Stimulated activated naive CD8-positive, alpha-beta T cell treated with anti-CD3 and anti-CD28 coated beads, Interleukin-15, Interleukin-2, amounts not matched to agents 100 ng/mL and 50 ng/mL, for 24 hours (primary cell): ENCODE data around the gene KATNA1.

Experiments
- H3K27ac Mint-ChIP-seq: one replicate; pipeline ENCODE4 v1.8.0; 2021; ENCODE audit warnings: mild to moderate bottlenecking, mixed read lengths
- H3K27me3 Mint-ChIP-seq: one replicate; pipeline ENCODE4 v1.8.0; 2021; ENCODE audit warnings: mixed read lengths
- H3K36me3 Mint-ChIP-seq: one replicate; pipeline ENCODE4 v1.8.0; 2021; ENCODE audit warnings: low read depth, mixed read lengths
- H3K4me1 Mint-ChIP-seq: one replicate; pipeline ENCODE4 v1.8.0; 2021; ENCODE audit warnings: low read depth, mixed read lengths
- H3K4me3 Mint-ChIP-seq: one replicate; pipeline ENCODE4 v1.8.0; 2021; ENCODE audit warnings: mild to moderate bottlenecking, mixed read lengths
- H3K9me3 Mint-ChIP-seq: one replicate; pipeline ENCODE4 v1.8.0; 2021; ENCODE audit warnings: mixed read lengths

The KATNA1 gene

GRCh38 chr6:149567194-149567586, 81.3 kb downstream of the KATNA1 start:
- H3K27me3 Mint-ChIP-seq, result no peaks in the 10 kb centered on the region
- peak overlapping the region; percentile 89 for H3K4me3 Mint-ChIP-seq
- H3K27ac Mint-ChIP-seq, result peak overlapping the region; percentile 21
- H3K4me1 Mint-ChIP-seq, result peaks cover 32% of the 10 kb centered on the region
- no peaks in the 10 kb centered on the region for H3K9me3 Mint-ChIP-seq
- no peaks in the 10 kb centered on the region for H3K36me3 Mint-ChIP-seq

GRCh38 chr6:149566410-149567193, 81.9 kb downstream of the KATNA1 start:
- Mint-ChIP-seq H3K27me3 (no peaks in the 10 kb centered on the region), H3K36me3 (no peaks in the 10 kb centered on the region), H3K4me3 (peak overlapping the region; percentile 89), H3K27ac (peak overlapping the region; percentile 82), H3K9me3 (no peaks in the 10 kb centered on the region), H3K4me1 (peaks cover 32% of the 10 kb centered on the region)

- no peaks in the 10 kb centered on the region for H3K36me3 Mint-ChIP-seq
- no peaks in the 10 kb centered on the region for H3K27me3 Mint-ChIP-seq
- peak within 1 kb of the TSS; percentile 89 for H3K4me3 Mint-ChIP-seq
- no peaks in the 10 kb centered on the region for H3K9me3 Mint-ChIP-seq
- H3K27ac Mint-ChIP-seq, result peak within 1 kb of the TSS; percentile 90
- peaks cover 32% of the 10 kb centered on the region for H3K4me1 Mint-ChIP-seq
Observed at GRCh38 chr6:149565527-149566409, 82.7 kb downstream of the KATNA1 start, which contains the start of gene GINM1. GINM1 (plus strand) TSS chr6:149566375; CDS start chr6:149566415, 40 bp downstream.

GRCh38 chr6:149563928-149564325, 84.6 kb downstream of the KATNA1 start:
- no peaks in the 10 kb centered on the region for H3K27me3 Mint-ChIP-seq
- peaks cover 32% of the 10 kb centered on the region for H3K4me1 Mint-ChIP-seq
- no peak overlapping the region for H3K4me3 Mint-ChIP-seq
- H3K36me3 Mint-ChIP-seq, result no peaks in the 10 kb centered on the region
- H3K9me3 Mint-ChIP-seq, result no peaks in the 10 kb centered on the region
- H3K27ac Mint-ChIP-seq, result no peak overlapping the region

GRCh38 chr6:149563203-149563927, 85.1 kb downstream of the KATNA1 start:
- H3K36me3 Mint-ChIP-seq, result no peaks in the 10 kb centered on the region
- no peaks in the 10 kb centered on the region for H3K27me3 Mint-ChIP-seq
- H3K9me3 Mint-ChIP-seq, result no peaks in the 10 kb centered on the region
- no peak overlapping the region for H3K4me3 Mint-ChIP-seq
- peaks cover 29% of the 10 kb centered on the region for H3K4me1 Mint-ChIP-seq
- H3K27ac Mint-ChIP-seq, result peak overlapping the region; percentile 9

GRCh38 chr6:149560736-149561135, 87.8 kb downstream of the KATNA1 start:
- no peaks in the 10 kb centered on the region for H3K9me3 Mint-ChIP-seq
- no peak overlapping the region for H3K4me3 Mint-ChIP-seq
- H3K27me3 Mint-ChIP-seq, result peaks cover 7% of the 10 kb centered on the region
- no peaks in the 10 kb centered on the region for H3K36me3 Mint-ChIP-seq
- peaks cover 12% of the 10 kb centered on the region for H3K4me1 Mint-ChIP-seq
- H3K27ac Mint-ChIP-seq, result no peak overlapping the region

- H3K4me1 Mint-ChIP-seq, result peaks cover 8% of the 10 kb centered on the region
- peaks cover 15% of the 10 kb centered on the region for H3K27me3 Mint-ChIP-seq
- H3K4me3 Mint-ChIP-seq, result no peak overlapping the region
- no peak overlapping the region for H3K27ac Mint-ChIP-seq
- no peaks in the 10 kb centered on the region for H3K9me3 Mint-ChIP-seq
- no peaks in the 10 kb centered on the region for H3K36me3 Mint-ChIP-seq
Observed at GRCh38 chr6:149559389-149559788, 89.1 kb downstream of the KATNA1 start.

- Mint-ChIP-seq H3K27ac (no peak overlapping the region), H3K4me3 (no peak overlapping the region), H3K36me3 (no peaks in the 10 kb centered on the region), H3K4me1 (no peaks in the 10 kb centered on the region), H3K27me3 (peaks cover 21% of the 10 kb centered on the region), H3K9me3 (no peaks in the 10 kb centered on the region)
Observed at GRCh38 chr6:149558029-149558428, 90.5 kb downstream of the KATNA1 start.

GRCh38 chr6:149551920-149552319, 96.6 kb downstream of the KATNA1 start:
- peaks cover 17% of the 10 kb centered on the region for H3K27me3 Mint-ChIP-seq
- no peaks in the 10 kb centered on the region for H3K36me3 Mint-ChIP-seq
- no peaks in the 10 kb centered on the region for H3K9me3 Mint-ChIP-seq
- peaks cover 6% of the 10 kb centered on the region for H3K4me1 Mint-ChIP-seq
- no peak overlapping the region for H3K4me3 Mint-ChIP-seq
- H3K27ac Mint-ChIP-seq, result no peak overlapping the region

GRCh38 chr6:149545754-149546471, 102.6 kb downstream of the KATNA1 start, which contains the start of gene PPIL4:
PPIL4 (minus strand) TSS chr6:149546043; CDS start chr6:149546005, 38 bp downstream.
- Mint-ChIP-seq H3K27ac (peak within 1 kb of the TSS; percentile 99), H3K4me3 (peak within 1 kb of the TSS; percentile 99), H3K36me3 (peaks cover 13% of the 10 kb centered on the region)

GRCh38 chr6:149545258-149545753, 103.2 kb downstream of the KATNA1 start:
- no peaks in the 10 kb centered on the region for H3K27me3 Mint-ChIP-seq
- H3K9me3 Mint-ChIP-seq, result no peaks in the 10 kb centered on the region
- peak overlapping the region; percentile 99 for H3K4me3 Mint-ChIP-seq
- peaks cover 46% of the 10 kb centered on the region for H3K4me1 Mint-ChIP-seq
- H3K27ac Mint-ChIP-seq, result peak overlapping the region; percentile 99
- H3K36me3 Mint-ChIP-seq, result peaks cover 17% of the 10 kb centered on the region

More at GRCh38 chr6:149545754-149546471, 102.6 kb downstream of the KATNA1 start, which contains the start of gene PPIL4:
- Mint-ChIP-seq H3K27me3 (no peaks in the 10 kb centered on the region), H3K4me1 (peaks cover 46% of the 10 kb centered on the region), H3K9me3 (no peaks in the 10 kb centered on the region)
